Motor neuron (in vitro differentiated cells): ENCODE measurements around the gene OR2Z1. TPM values are rescaled to one million over a fixed set of nuclear protein-coding genes. Genes with fewer than 3 reads are reported as not detected.
"Not testable (repeated sequence)": the region's sequence is repeated elsewhere in the genome, so short reads cannot be mapped to it uniquely, and the experiment has no call there.

Experiments used
- ATAC-seq, 8 experiments: fragments of 200-7000 bp; cut with Tn5 transposase; replicated peaks in 6 of 8; 2 replicates each; pipeline ENCODE4 v1.8.0; 2021; ENCODE audit warnings: mild to moderate bottlenecking in 8 of 8, moderate library complexity in 8 of 8
- H3K27ac ChIP-seq, 2 donors: fragments of 250-450 bp; sonication (Bioruptor Pico); 2 replicates each; pipeline ENCODE4 v1.9.0; 2021; ENCODE audit warnings: antibody characterized with exemption in 2 of 2, mild to moderate bottlenecking in 2 of 2, moderate library complexity in 1 of 2
- H3K4me1 ChIP-seq, 2 donors: fragments of 250-450 bp; sonication (Bioruptor Pico); replicated peaks in 1 of 2; 2 replicates each; pipeline ENCODE4 v1.6.1; 2021; ENCODE audit warnings: antibody characterized with exemption in 2 of 2, mild to moderate bottlenecking in 2 of 2, moderate library complexity in 1 of 2
- H3K4me3 ChIP-seq, 5 donors: fragments of 250-450 bp; sonication (Bioruptor Pico); 2 replicates each; pipeline ENCODE4 v1.9.0; 2021; ENCODE audit warnings: antibody characterized with exemption in 5 of 5, mild to moderate bottlenecking in 5 of 5, moderate library complexity in 4 of 5
- WGBS, 10 experiments: fragments of 450-650 bp; shearing (Covaris generic); methylation state at CpG; one replicate each; pipeline ENCODE4 v1.0.0; 2022; 5-methylcytosine and 5-hydroxymethylcytosine counted together
- in situ Hi-C, 9 experiments: fragments of 400-800 bp; cut with MboI; loops; one replicate each; pipeline ENCODE4 v1.15.0; 2021; ENCODE audit warnings: low sequenced_read_pairs in 9 of 9, low pct_unique_long_range_greater_than_20kb in 2 of 9; ENCODE audit not compliant: unreplicated experiment in 9 of 9
- total RNA-seq, 8 experiments: library from RNA; unstranded; fragments of 300-600 nt; gene quantifications; 2 replicates each; pipeline versions ENCODE4 v1.2.3 to v1.2.4, GENCODE V29; 2022

Gene OR2Z1
- total RNA-seq, 8 experiments from 2014 or later, result 0.17 TPM; not detected in 7

- 0 to 23% (median 0%) methylated on average over 1 to 2 of the region's 2 CpGs; no CpG with 5 or more reads in 2 of the 10 experiments for WGBS, 10 experiments
- no peak for ATAC-seq
- Histone ChIP-seq H3K4me1 (no peaks in the 10 kb centered on the region), H3K4me3 (no peak overlapping the region), H3K27ac (no peak overlapping the region)
- in situ Hi-C loops, result no loop called here
Measured at GRCh38 chr19:8722032-8722431, 598 bp downstream of the OR2Z1 start.

DNA sequence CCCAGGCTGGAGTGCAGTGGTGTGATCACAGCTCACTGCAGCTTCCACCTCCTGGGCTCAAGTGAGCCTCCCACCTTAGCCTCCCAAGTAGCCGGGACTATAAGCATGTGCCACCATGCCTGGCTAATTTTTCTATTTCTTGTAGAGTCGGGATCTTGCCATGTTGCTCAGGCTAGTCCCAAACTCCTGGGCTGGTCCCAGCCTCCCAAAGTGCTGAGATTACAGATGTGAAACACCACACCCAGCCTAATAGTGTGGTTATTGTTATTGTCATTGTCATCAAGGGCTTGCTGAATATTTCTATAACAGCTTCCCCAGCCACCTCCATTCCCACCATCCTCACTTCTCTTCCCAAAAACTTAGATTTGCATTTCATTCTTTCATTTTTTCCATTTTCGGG is 2.8 kb downstream of the OR2Z1 start:
- H3K4me1 ChIP-seq, result no peaks in the 10 kb centered on the region
- in situ Hi-C loops, result no loop called here
- no peak overlapping the region for H3K27ac ChIP-seq
- WGBS, 10 experiments, result 0 to 38% (median 0%) methylated on average over 1 to 3 of the region's 3 CpGs; no CpG with 5 or more reads in 3 of the 10 experiments
- H3K4me3 ChIP-seq, result no peak overlapping the region
- ATAC-seq, result no peak

- no peak for ATAC-seq
- 14 to 75% (median 60%) methylated on average over 1 to 11 of the region's 19 CpGs; no CpG with 5 or more reads in 1 of the 10 experiments for WGBS, 10 experiments
- Histone ChIP-seq H3K4me1 (no peaks in the 10 kb centered on the region), H3K4me3 (no peak overlapping the region), H3K27ac (no peak overlapping the region)
- in situ Hi-C loops, result no loop called here
Measured at GRCh38 chr19:8731428-8732169, 10.2 kb downstream of the OR2Z1 start.

DNA sequence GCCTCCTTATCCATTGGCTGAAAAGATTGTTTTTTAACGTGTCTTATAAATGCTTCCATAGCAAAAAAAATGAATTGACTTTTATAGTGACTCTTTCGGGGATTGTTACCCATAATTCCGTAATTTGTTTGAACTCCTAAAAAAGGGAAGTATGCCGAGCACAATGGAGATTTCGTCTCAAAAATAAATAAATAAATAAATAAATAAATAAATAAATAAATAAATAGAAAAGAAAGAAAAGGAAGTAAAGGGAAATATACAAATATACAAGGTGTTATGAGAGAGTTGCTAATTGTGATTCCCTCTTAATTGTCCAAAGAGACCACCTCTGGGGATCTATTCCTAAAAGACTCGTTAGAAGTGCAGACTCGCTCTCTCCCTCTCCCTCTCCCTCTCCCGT is 16.9 kb downstream of the OR2Z1 start:
- no peak overlapping the region for H3K4me3 ChIP-seq
- WGBS, 10 experiments, result 20 to 77% (median 47%) methylated on average over 1 to 7 of the region's 8 CpGs
- H3K27ac ChIP-seq, result no peak overlapping the region
- in situ Hi-C loops, result no loop called here
- ATAC-seq, result no peak
- H3K4me1 ChIP-seq, result no peaks in the 10 kb centered on the region

GRCh38 chr19:8739291-8740065 is 18.0 kb downstream of the OR2Z1 start:
- in situ Hi-C loops, H3K4me3 ChIP-seq, H3K27ac ChIP-seq, ATAC-seq, H3K4me1 ChIP-seq: not testable (repeated sequence)
- no CpG with 5 or more reads among the region's 55 CpGs for WGBS, 10 experiments

DNA sequence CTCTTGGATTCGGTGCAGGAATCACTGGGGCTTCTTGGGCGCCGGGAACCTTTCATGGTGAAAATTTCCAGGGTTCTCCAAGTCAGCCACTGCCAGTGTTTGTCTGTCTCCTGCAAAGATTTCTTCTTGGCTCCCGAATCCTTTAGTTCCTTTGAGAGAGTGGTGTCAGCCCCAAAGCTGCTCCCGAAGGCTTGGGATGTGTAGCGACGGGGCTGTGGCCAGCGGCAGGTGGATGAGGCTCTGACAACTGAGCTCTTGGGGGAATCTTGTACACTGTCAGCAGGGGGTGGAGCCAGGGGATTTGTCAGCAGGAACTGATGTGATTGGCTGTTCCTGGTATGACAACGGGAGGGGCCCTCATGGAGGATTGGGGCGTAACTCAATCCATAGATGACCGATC is 45.8 kb downstream of the OR2Z1 start:
- no CpG with 5 or more reads among the region's 11 CpGs for WGBS, 10 experiments
- in situ Hi-C loops, result not testable (repeated sequence)

DNA sequence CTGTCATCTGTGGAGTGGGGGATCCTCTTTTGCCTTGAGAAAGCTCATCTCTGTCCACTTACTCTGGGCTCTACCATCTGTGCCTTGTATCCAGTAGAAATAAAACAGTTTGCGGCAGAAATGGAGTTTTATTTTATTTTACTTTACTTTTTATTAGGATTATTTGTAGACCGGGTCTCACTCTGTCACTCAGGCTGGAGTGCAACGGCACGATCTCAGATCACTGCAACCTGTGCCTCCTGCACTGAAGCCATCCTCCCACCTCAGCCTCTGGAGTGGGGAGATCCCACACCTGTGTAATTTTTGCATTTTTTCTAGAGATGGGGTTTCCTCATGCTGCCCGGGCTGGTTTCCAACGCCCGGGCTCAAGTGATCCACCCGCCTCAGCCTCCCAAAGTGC is 47.8 kb downstream of the OR2Z1 start:
- no CpG with 5 or more reads among the region's 8 CpGs for WGBS, 10 experiments
- H3K27ac ChIP-seq, ATAC-seq, in situ Hi-C loops, H3K4me1 ChIP-seq, H3K4me3 ChIP-seq: not testable (repeated sequence)

More for the DNA sequence above, 45.8 kb downstream of the OR2Z1 start:
- not testable (repeated sequence) for H3K4me1 ChIP-seq, H3K27ac ChIP-seq, H3K4me3 ChIP-seq, ATAC-seq

GRCh38 chr19:8773587-8773986 is 52.2 kb downstream of the OR2Z1 start:
- no CpG with 5 or more reads among the region's 12 CpGs for WGBS, 10 experiments
- ATAC-seq, H3K27ac ChIP-seq, H3K4me3 ChIP-seq, in situ Hi-C loops, H3K4me1 ChIP-seq: not testable (repeated sequence)

Other genes with a start within 250 kb of the OR2Z1 start
- gene PRAM1, start 219.0 kb upstream of the OR2Z1 start, total RNA-seq, result 1 to 10 TPM in 1 of 8 experiments, under 1 TPM in 7; 0.18 to 1.4 (median 0.31) TPM
- gene ZNF414, start 207.5 kb upstream of the OR2Z1 start, total RNA-seq, result 10 to 100 TPM in 5 of 8 experiments, 1 to 10 TPM in 3; 2.3 to 14.5 (median 11.1) TPM
- 10 to 100 TPM in 3 of 8 experiments, 1 to 10 TPM in 4, under 1 TPM in 1; 0.67 to 15.6 (median 4.7) TPM for gene MYO1F, start 144.2 kb upstream of the OR2Z1 start, total RNA-seq
- 10 to 100 TPM in 6 of 8 experiments, 1 to 10 TPM in 2; 5.1 to 45.3 (median 15.0) TPM for gene ADAMTS10, start 110.9 kb upstream of the OR2Z1 start, total RNA-seq
- gene NFILZ, start 91.0 kb upstream of the OR2Z1 start, total RNA-seq, result not detected
- not detected for gene ACTL9, start 22.8 kb upstream of the OR2Z1 start, total RNA-seq
- gene ZNF558, start 110.7 kb downstream of the OR2Z1 start, total RNA-seq, result 10 to 100 TPM in 4 of 8 experiments, 1 to 10 TPM in 1, under 1 TPM in 3; 0.25 to 24.0 (median 6.8) TPM
- not detected for gene MBD3L1, start 110.7 kb downstream of the OR2Z1 start, total RNA-seq